Activated CD8-positive, alpha-beta memory T cell treated with anti-CD3 and anti-CD28 coated beads, Interleukin-2, amount 10 ng/mL, durations not matched to agents 7 days and 5 days (primary cell): ENCODE measurements around the gene SLC17A9. TPM values are rescaled to one million over a fixed set of nuclear protein-coding genes. Genes with fewer than 3 reads are reported as not detected.
"Not testable (repeated sequence)": the region's sequence is repeated elsewhere in the genome, so short reads cannot be mapped to it uniquely, and the experiment has no call there.

ENCODE experiments used
- ATAC-seq: fragments of 150-1000 bp; cut with Tn5 transposase; one replicate; pipeline ENCODE4 v1.10.0; 2021; ENCODE audit warnings: moderate library complexity
- CTCF ChIA-PET: fragments of 350-600 bp; sonication (Branson Sonifier 250); formaldehyde crosslinking; loops from one replicate; lab custom pipeline; 2021; ENCODE audit warnings: antibody characterized with exemption; lab: Charles Lee
- DNase-seq: peaks from one replicate; pipeline ENCODE4 v3.0.0-alpha.2; 2020
- H3K27ac Mint-ChIP-seq: one replicate; pipeline ENCODE4 v1.8.0; 2021; ENCODE audit warnings: mild to moderate bottlenecking, mixed read lengths
- H3K27me3 Mint-ChIP-seq: one replicate; pipeline ENCODE4 v1.8.0; 2021; ENCODE audit warnings: mixed read lengths
- H3K36me3 Mint-ChIP-seq: one replicate; pipeline ENCODE4 v1.8.0; 2021; ENCODE audit warnings: mild to moderate bottlenecking, mixed read lengths
- H3K4me1 Mint-ChIP-seq: one replicate; pipeline ENCODE4 v1.8.0; 2021; ENCODE audit warnings: mixed read lengths
- H3K4me3 Mint-ChIP-seq: one replicate; pipeline ENCODE4 v1.8.0; 2021; ENCODE audit warnings: mild to moderate bottlenecking, moderate library complexity, mixed read lengths
- H3K9me3 Mint-ChIP-seq: one replicate; pipeline ENCODE4 v1.8.0; 2022; ENCODE audit warnings: low read depth, mixed read lengths
- total RNA-seq, 2 experiments: library from RNA; stranded (reverse); gene quantifications; one replicate each; pipeline ENCODE4 v1.2.3, GENCODE V29; 2021

Gene SLC17A9
- total RNA-seq, 2 experiments from 2014 or later: 26.1 to 34.1 TPM

DNA sequence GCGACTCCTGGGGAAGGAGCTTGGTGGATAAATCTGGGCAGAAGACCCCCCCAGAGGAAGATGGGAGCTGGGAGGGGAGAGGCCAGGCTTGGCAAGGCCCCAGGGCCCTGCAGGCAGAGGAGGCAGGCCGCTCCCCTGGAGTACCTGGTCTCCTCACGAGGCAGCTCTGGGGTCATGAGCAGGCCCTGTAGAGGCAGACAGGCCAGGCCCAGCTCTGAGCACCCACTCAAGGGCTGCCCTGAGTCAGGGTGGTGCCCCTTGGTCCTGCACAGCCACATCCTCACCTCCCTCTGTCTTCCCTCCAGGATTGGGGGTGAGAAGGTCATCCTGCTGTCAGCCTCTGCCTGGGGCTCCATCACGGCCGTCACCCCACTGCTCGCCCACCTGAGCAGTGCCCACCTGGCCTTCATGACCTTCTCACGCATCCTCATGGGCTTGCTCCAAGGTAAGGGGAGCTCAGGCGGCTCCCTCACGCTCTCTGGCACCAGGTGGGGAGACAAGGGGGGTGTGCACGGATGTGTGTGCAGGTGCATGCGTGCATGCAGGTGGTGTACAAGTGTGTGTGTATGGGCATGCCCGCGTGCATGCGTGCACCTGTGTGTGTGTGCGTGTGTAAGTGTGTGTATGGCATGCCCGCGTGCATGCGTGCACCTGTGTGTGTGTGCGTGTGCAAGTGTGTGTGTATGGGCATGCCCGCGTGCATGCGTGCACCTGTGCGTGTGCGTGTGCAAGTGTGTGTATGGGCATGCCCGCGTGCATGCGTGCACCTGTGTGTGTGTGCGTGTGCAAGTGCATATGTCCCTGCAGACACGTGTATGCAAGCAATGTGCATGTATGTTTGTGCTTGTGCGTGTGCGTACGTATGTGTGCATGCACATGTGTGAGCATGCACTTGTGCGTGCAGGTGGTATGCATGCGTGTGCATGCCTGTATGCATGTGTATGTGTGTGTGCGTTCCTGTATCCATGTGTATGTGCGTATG, 4.9 kb downstream of the SLC17A9 start:
- H3K9me3 Mint-ChIP-seq: no peaks in the 10 kb centered on the region
- peaks cover 18% of the 10 kb centered on the region for H3K4me1 Mint-ChIP-seq
- no peak overlapping the region for H3K4me3 Mint-ChIP-seq
- DNase-seq: no peak
- no peak for ATAC-seq
- CTCF ChIA-PET: no interaction called here
- H3K27me3 Mint-ChIP-seq: no peaks in the 10 kb centered on the region
- H3K27ac Mint-ChIP-seq: no peak overlapping the region
- H3K36me3 Mint-ChIP-seq: peaks cover 2% of the 10 kb centered on the region

DNA sequence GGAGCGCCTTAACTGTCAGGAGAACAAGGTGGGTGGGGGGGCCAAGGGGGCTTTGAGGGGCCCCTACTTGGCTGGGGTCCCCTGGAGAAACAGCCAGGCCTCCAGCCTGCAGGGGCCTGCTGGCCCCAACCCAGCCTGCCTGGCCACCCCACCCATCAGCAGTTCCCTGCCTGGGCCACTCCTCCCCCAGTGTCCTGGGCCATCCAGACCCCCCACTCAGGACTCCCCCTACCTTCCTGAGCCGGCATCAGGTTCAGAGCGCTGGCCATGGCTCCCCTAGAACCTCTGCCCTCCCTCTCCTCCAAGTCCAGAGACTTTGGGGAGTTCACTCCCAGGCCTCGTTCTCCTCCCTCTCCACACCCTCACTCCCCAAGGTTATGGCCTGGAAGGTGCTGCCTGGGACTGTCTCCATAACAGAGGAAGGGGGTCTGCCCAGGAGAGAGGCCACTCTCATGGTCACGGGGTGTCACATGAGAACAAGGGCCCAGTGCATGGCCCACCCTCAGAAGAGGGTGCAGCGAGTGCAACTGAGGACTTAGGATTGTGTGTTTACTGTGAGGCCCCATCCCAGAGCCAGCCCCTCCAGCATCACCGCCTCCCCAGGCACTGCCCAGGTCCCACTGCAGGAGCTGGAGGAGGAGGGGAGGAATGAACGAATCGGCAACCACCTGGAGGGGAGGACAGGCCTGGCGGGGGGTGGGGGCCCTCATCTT, 6.0 kb downstream of the SLC17A9 start:
- Mint-ChIP-seq H3K4me1 (peaks cover 17% of the 10 kb centered on the region), H3K9me3 (no peaks in the 10 kb centered on the region), H3K27me3 (no peaks in the 10 kb centered on the region), H3K4me3 (no peak overlapping the region), H3K36me3 (peaks cover 2% of the 10 kb centered on the region), H3K27ac (no peak overlapping the region)
- DNase-seq: no peak
- CTCF ChIA-PET: interaction anchor here (1.3 kb wide), 1 partner anchor 51 kb away, joined by 3 read pairs; no protein-coding TSS in a partner anchor
- ATAC-seq: no peak

DNA sequence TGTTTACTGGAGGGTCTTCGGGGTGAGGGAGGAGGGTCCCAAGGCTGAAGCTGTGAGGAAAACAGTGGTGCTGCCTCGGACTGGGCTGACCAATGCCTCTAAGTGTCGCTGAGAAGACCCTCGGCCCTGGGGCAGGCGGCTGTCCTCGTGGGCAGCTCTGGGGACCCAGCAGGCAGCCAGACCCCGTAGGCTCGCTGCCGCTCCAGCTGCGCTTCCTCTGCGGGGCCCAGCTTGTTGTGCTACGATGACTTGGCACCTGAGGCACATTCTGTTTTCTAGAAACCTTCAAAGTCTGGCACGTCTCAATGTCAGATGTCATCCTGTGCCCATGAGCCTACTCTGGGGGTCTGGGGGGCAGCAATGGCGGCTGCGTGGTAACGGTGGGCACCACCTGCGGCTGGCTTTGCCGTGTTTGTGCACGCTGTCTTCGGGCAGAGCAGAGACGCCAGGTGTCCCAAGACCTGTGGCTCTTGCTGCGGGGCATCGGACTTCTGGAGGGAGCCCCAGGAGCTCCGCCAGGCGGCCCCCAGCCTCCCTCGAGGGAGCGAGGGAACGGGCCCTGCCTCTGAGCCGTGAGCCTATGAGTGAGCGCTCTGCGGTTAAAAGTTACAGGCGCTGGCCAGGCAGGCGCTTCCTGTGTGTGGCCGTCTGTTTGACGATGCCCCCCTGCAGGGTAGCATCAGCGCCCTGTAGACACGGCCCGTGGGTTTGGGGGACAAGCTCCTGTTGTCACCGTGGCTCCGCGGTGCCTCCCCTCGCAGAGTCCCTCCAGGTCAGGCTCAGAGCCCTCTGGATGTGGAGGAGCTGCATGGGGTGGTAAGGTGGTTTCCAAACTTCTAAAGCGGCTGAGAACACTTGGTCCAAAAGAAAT, 6.8 kb downstream of the SLC17A9 start:
- no peak overlapping the region for H3K27ac Mint-ChIP-seq
- DNase-seq: no peak
- no peak for ATAC-seq
- peaks cover 10% of the 10 kb centered on the region for H3K4me1 Mint-ChIP-seq
- CTCF ChIA-PET: interaction anchor here (0.8 to 1.3 kb wide), 2 partner anchors 13 to 50 kb away, joined by 3 read pairs; no protein-coding TSS in a partner anchor
- no peaks in the 10 kb centered on the region for H3K27me3 Mint-ChIP-seq
- H3K4me3 Mint-ChIP-seq: no peak overlapping the region
- peaks cover 2% of the 10 kb centered on the region for H3K36me3 Mint-ChIP-seq
- no peaks in the 10 kb centered on the region for H3K9me3 Mint-ChIP-seq

DNA sequence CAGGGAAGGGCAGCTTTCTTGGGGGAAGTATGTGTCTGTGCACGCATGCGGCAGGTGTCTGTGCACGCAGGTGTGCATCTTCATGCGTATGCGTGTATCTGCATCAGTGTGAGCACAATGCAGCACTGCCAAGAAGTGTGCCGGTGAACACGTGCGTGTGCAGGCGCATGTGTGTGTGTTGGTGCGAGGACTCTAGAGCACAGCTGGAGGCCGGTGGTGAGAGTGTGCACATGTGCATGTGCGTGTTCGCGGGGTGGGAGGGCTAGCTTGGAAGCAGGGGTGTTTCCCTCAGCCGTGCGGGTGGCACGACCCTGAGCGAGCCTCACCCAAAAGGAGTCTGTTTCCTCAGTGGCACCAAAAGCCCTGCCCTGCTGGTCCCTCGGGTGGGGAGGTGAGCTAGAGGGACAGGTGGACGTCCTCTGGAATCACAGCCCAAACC, 7.5 kb downstream of the SLC17A9 start:
- no peak overlapping the region for H3K4me3 Mint-ChIP-seq
- peaks cover 5% of the 10 kb centered on the region for H3K4me1 Mint-ChIP-seq
- no peaks in the 10 kb centered on the region for H3K9me3 Mint-ChIP-seq
- H3K27me3 Mint-ChIP-seq: no peaks in the 10 kb centered on the region
- CTCF ChIA-PET: interaction anchor here (0.8 to 1.3 kb wide), 2 partner anchors 13 to 49 kb away, joined by 3 read pairs; no protein-coding TSS in a partner anchor
- H3K36me3 Mint-ChIP-seq: peaks cover 2% of the 10 kb centered on the region
- DNase-seq (no peak), ATAC-seq (no peak)
- no peak overlapping the region for H3K27ac Mint-ChIP-seq

DNA sequence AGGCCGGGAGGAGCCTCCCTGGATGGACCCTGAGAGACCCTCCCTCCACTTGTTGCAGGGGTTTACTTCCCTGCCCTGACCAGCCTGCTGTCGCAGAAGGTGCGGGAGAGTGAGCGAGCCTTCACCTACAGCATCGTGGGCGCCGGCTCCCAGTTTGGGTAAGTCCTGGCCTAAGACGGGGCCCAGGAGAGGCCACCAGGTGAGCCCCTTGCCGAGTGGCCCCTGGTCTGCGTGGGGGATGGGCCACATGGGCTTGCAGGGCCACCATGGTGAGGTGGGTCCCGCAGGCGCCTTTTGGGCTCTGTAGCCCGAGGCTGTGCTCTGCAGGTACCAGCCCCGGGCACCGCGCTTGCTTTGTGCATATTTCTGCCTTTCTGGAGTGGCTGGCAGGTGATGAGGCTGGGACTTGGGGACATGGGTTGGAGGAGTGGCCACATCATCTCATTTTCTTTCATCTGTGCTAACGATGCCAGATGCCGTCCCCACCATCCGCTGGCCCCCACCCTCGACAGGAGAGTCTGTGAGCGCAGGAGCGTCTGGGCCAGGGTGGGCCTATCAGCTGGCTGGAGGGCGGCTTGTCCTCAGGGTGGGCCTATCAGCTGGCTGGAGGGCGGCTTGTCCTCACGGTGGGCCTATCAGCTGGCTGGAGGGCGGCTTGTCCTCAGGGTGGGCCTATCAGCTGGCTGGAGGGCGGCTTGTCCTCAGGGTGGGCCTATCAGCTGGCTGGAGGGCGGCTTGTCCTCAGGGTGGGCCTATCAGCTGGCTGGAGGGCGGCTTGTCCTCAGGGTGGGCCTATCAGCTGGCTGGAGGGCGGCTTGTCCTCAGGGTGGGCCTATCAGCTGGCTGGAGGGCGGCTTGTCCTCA, 8.2 kb downstream of the SLC17A9 start:
- H3K36me3 Mint-ChIP-seq, H3K27ac Mint-ChIP-seq, H3K27me3 Mint-ChIP-seq, H3K4me3 Mint-ChIP-seq, DNase-seq, H3K4me1 Mint-ChIP-seq, CTCF ChIA-PET, ATAC-seq, H3K9me3 Mint-ChIP-seq: not testable (repeated sequence)

DNA sequence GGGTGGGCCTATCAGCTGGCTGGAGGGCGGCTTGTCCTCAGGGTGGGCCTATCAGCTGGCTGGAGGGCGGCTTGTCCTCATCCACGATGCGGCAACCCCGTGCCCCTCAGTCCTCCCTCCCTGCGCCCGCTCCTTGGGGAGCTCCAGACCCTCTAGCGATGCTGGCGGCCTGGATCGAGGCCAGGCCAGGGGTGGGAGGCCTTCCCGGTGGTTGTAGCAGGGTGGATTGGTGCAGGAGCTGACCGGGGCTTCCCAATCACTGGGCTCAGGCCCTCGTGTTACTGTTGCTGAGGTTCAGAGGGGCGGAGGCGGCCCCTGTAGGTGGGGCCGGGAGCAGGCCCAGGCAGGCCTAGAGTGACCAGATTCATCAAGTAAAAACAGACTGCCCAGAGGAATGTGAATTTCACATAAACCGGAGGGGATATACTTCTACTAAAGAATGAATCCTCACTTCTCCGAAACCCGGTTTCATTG, 8.8 kb downstream of the SLC17A9 start:
- CTCF ChIA-PET: no interaction called here
- Mint-ChIP-seq H3K9me3 (no peaks in the 10 kb centered on the region), H3K36me3 (peaks cover 2% of the 10 kb centered on the region), H3K4me1 (peaks cover 5% of the 10 kb centered on the region), H3K27ac (no peak overlapping the region), H3K27me3 (no peaks in the 10 kb centered on the region), H3K4me3 (no peak overlapping the region)
- no peak for ATAC-seq
- no peak for DNase-seq

DNA sequence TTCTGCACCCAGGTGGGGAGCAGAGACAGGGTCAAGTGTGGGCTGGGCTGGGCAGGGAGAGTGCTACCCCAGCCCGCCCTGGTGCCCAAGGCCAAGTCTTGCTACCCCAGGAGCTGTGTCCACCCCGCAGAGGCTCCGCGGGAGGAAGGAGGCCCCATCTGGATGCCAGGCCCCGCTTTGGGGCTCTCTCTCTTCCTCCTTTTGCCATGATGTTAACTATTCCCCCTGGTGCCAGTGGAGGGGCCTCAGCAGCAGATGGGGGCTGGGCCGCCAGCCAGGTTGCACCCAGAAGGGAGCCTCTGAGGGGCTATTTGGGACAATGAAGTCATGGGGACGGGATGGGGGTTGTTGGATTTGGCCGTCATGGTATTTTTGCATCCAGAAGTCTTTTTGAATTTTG, 9.3 kb downstream of the SLC17A9 start:
- Mint-ChIP-seq H3K27me3 (no peaks in the 10 kb centered on the region), H3K9me3 (no peaks in the 10 kb centered on the region), H3K36me3 (peaks cover 2% of the 10 kb centered on the region), H3K4me1 (peaks cover 5% of the 10 kb centered on the region), H3K4me3 (no peak overlapping the region), H3K27ac (no peak overlapping the region)
- CTCF ChIA-PET: no interaction called here
- no peak for ATAC-seq
- DNase-seq: no peak

DNA sequence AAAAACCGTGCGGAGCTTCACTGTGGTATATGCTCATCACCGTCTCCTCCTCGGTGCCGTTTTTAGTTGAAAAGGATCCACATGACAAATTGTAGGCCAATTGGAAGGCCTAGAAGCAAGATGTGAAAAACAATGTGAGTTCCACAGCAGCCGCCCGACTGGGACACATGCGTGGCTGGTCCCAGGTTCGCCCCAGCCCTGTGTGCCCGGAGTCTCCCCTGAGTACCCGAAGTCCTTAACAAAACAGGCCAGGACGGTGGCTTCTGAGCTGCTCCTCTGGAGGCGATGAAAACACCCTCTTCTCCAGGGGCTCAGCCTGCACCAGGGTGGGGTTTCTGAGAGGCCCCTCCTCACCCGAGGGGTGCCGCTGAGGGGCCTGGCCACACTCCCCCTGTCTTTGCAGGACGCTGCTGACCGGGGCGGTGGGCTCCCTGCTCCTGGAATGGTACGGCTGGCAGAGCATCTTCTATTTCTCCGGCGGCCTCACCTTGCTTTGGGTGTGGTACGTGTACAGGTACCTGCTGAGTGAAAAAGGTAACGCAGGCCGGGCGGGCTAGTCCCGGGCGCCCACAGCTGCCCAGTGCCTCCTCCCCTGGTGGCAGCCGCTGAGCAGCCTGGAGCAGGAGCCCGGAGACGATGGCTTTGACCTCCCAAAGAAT, 9.8 kb downstream of the SLC17A9 start:
- ATAC-seq (no peak), DNase-seq (no peak)
- peaks cover 2% of the 10 kb centered on the region for H3K36me3 Mint-ChIP-seq
- CTCF ChIA-PET: no interaction called here
- no peak overlapping the region for H3K4me3 Mint-ChIP-seq
- H3K4me1 Mint-ChIP-seq: peaks cover 5% of the 10 kb centered on the region
- H3K27ac Mint-ChIP-seq: no peak overlapping the region
- H3K9me3 Mint-ChIP-seq: no peaks in the 10 kb centered on the region
- no peaks in the 10 kb centered on the region for H3K27me3 Mint-ChIP-seq

DNA sequence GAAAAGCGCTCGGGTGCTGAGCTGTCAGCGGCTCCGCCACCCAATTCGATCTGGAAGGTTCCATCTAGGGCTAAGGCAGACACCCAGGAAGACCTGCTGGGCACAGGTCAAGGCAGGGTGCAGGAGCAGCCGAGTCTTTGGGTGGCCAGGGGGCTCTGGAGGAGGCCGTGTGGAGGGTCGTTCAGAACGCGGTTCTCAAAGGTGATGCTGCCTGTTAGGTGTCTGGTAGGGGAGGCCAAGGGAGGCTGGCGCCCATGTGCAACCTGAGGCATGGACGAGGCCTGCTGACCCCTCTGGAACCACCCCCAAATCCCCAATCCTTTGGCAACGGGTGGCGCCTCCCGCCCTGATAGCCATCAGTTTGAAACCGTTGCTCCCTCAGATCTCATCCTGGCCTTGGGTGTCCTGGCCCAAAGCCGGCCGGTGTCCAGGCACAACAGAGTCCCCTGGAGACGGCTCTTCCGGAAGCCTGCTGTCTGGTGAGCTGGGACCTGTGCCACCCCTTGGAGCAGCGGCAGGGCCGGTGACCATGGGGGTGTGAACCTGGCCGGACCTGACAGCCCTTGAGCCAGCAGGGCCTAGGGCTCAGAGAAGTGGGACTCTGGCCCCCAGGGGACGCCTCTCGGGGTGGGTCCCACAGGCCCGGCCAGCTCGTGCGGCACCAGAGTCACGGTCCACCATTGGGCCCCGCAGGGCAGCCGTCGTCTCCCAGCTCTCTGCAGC, 10.5 kb downstream of the SLC17A9 start:
- no peaks in the 10 kb centered on the region for H3K9me3 Mint-ChIP-seq
- H3K36me3 Mint-ChIP-seq: no peaks in the 10 kb centered on the region
- H3K4me1 Mint-ChIP-seq: peaks cover 5% of the 10 kb centered on the region
- H3K27ac Mint-ChIP-seq: no peak overlapping the region
- no peak overlapping the region for H3K4me3 Mint-ChIP-seq
- no peak for ATAC-seq
- H3K27me3 Mint-ChIP-seq: no peaks in the 10 kb centered on the region
- DNase-seq: no peak
- CTCF ChIA-PET: no interaction called here

DNA sequence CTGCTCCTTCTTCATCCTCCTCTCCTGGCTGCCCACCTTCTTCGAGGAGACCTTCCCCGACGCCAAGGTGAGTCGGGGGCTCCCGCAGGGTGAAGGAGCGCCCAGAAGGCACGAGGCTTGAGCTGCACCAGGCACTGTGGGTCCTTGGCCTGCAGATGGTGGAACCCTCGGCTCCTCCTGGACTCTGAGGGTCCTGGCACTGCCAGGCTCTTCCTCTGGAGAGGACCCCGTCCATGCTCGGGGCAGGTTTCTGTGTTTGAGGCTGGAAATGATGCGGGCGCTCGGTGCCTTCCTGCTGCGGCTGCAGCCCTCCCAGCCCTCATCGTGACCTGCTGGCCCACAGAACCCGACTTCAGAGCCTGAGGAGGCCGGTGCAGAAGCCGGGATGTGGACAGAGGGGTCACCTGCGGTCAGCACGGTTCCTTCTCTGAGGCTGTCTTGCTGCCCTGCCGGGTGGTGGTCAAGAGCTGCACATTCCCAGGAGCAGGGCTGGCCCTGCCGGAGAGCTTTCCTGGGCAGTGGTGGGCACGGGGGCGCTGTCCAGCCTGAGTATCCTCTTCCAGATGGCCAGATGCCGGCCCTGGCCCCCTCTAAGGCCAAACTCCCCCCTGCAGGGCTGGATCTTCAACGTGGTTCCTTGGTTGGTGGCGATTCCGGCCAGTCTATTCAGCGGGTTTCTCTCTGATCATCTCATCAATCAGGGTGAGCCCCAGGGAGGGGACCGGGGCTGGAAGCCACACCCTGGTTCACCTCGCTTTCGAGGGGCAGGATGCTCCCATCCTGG, 11.3 kb downstream of the SLC17A9 start:
- Mint-ChIP-seq H3K27me3 (no peaks in the 10 kb centered on the region), H3K4me3 (no peak overlapping the region), H3K36me3 (no peaks in the 10 kb centered on the region), H3K4me1 (peaks cover 5% of the 10 kb centered on the region), H3K9me3 (no peaks in the 10 kb centered on the region), H3K27ac (no peak overlapping the region)
- ATAC-seq (no peak), DNase-seq (no peak)
- CTCF ChIA-PET: interaction anchor here (1.5 kb wide), 1 partner anchor 62 kb away, joined by 5 read pairs; no protein-coding TSS in a partner anchor

DNA sequence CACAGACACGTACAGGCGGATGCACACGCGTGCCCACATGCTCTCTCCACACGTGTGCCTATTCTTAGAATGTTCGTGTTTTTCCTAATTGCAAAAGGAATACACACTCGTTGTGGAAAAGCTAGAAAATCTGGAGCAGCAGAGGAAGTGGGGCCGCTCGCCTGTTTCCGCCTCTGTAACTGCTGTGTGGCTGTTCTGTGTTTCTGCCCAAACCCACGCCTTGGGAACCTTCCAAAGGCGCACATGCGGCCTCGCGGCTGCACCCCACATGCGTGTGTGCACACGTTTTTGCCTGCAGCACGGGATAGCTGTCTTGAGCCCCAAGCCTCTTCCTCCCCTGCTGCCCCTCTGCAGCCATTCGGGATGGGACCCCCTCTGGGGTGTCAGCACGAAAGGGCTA, 12.2 kb downstream of the SLC17A9 start:
- Mint-ChIP-seq H3K27me3 (no peaks in the 10 kb centered on the region), H3K9me3 (no peaks in the 10 kb centered on the region)
- no peak for ATAC-seq

More for the DNA sequence above, 12.2 kb downstream of the SLC17A9 start:
- H3K4me1 Mint-ChIP-seq: peaks cover 4% of the 10 kb centered on the region
- no peak overlapping the region for H3K27ac Mint-ChIP-seq
- H3K4me3 Mint-ChIP-seq: no peak overlapping the region
- no peaks in the 10 kb centered on the region for H3K36me3 Mint-ChIP-seq
- CTCF ChIA-PET: interaction anchor here (1.5 kb wide), 1 partner anchor 63 kb away, joined by 5 read pairs; no protein-coding TSS in a partner anchor
- DNase-seq: no peak
